Measurements from ENCODE around the gene PDE1C. TPM values are rescaled to one million over a fixed set of nuclear protein-coding genes. Genes with fewer than 3 reads are reported as not detected.

The PDE1C gene
- total and polyA plus RNA-seq, 2 experiments from 2014 or later, result 0.38 to 2.3 TPM

- Histone ChIP-seq H3K9me3 (ENCODE audit: low read depth) (peaks cover 2% of the 10 kb centered on the region), H3K27me3 (no peaks in the 10 kb centered on the region), H3K27ac (no peak overlapping the region), H3K4me1 (ENCODE audit: low read depth) (no peaks in the 10 kb centered on the region), H3K36me3 (no peaks in the 10 kb centered on the region), H3K4me3 (no peak overlapping the region)
- no peak for TF ChIP-seq CTCF (IDR thresholded peaks at IDR 0.05; ENCODE audit: low read depth, low read length)
- DNase-seq (ENCODE audit: low read depth in 1 of 2, low spot score in 1 of 2), result no peak
These were observed 38.4 kb upstream of the PDE1C start for GRCh38 chr7:32108651-32109050.

DNA sequence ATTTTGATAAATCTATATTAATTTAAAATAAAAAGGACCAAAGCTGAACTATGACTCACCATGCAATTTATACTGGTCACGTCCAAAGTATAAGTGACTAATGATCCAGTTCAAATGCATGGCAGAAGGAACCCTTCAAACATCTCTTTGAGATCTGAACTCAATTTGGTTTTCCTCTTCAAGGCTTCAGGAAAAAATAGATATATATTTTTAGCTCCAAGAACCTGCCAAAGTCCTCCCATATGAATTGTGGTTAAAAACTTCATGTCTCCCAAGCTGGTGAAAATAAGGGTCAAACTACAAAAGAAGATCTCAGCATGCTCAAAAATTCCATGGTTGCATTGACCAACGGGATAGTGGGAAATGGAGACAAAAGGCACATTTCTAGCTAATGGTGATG lies 34.6 kb upstream of the PDE1C start:
- DNase-seq (ENCODE audit: low read depth in 1 of 2, low spot score in 1 of 2), result no peak
- Histone ChIP-seq H3K27ac (no peak overlapping the region), H3K4me3 (no peak overlapping the region), H3K4me1 (ENCODE audit: low read depth) (no peaks in the 10 kb centered on the region), H3K9me3 (ENCODE audit: low read depth) (no peaks in the 10 kb centered on the region), H3K27me3 (no peaks in the 10 kb centered on the region), H3K36me3 (no peaks in the 10 kb centered on the region)
- no peak for TF ChIP-seq CTCF (IDR thresholded peaks at IDR 0.05; ENCODE audit: low read depth, low read length)

DNA sequence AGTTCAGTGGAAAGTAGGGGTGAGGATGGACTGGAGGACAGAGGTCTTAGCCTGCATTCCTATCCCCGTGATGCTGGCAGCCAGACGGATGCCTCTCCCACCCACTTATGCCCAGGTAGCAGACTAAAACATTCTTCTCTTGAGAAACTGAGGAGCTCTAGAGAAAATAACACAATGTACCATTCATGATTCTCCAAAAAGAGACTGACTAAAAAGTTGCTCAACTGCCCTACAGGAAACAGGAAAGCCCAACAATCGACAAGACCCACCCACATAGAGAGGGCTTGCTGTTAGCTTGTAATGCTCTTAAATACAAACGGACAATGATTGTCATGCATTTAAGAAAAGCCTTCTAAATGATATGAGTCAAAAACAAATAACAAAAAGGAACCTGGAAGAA lies 33.2 kb upstream of the PDE1C start:
- Histone ChIP-seq H3K4me3 (no peak overlapping the region), H3K27ac (no peak overlapping the region), H3K36me3 (no peaks in the 10 kb centered on the region), H3K9me3 (ENCODE audit: low read depth) (no peaks in the 10 kb centered on the region), H3K4me1 (ENCODE audit: low read depth) (no peaks in the 10 kb centered on the region), H3K27me3 (no peaks in the 10 kb centered on the region)
- peak in 1 of 2 donors; percentile 35 for DNase-seq (ENCODE audit: low read depth in 1 of 2, low spot score in 1 of 2)
- no peak for TF ChIP-seq CTCF (IDR thresholded peaks at IDR 0.05; ENCODE audit: low read depth, low read length)

GRCh38 chr7:32102432-32102873 lies 32.2 kb upstream of the PDE1C start:
- no peaks in the 10 kb centered on the region for H3K9me3 ChIP-seq (ENCODE audit: low read depth)
- no peaks in the 10 kb centered on the region for H3K4me1 ChIP-seq (ENCODE audit: low read depth)
- H3K36me3 ChIP-seq, result no peaks in the 10 kb centered on the region
- no peak overlapping the region for H3K27ac ChIP-seq
- no peaks in the 10 kb centered on the region for H3K27me3 ChIP-seq
- no peak for DNase-seq (ENCODE audit: low read depth in 1 of 2, low spot score in 1 of 2)
- TF ChIP-seq CTCF (IDR thresholded peaks at IDR 0.05; ENCODE audit: low read depth, low read length), result no peak
- H3K4me3 ChIP-seq, result no peak overlapping the region

DNA sequence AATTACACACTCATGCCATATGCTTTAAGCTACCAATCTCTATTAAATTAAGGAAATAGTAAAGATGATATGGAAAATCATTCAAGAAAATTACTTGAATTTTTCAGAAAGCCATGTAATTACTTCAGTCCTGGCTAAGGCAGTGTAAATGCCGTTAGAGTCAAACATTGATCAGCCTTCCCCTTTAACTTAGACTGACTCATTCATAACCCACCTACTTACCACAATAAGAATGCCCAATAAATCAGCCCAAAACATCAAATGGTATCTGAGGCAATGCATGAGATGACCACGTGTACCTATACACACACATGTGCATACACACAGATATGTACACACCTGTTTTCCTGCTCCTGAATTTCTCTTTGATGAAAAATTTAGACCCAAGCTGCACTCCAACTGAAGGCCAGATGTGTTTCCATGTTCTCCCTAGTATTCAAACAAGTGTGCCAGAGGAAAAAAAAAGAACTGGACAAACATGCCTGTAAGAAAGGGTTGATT lies 30.2 kb upstream of the PDE1C start:
- no peaks in the 10 kb centered on the region for H3K36me3 ChIP-seq
- H3K4me3 ChIP-seq, result no peak overlapping the region
- no peak overlapping the region for H3K27ac ChIP-seq
- no peaks in the 10 kb centered on the region for H3K4me1 ChIP-seq (ENCODE audit: low read depth)
- TF ChIP-seq CTCF (IDR thresholded peaks at IDR 0.05; ENCODE audit: low read depth, low read length), result no peak
- DNase-seq (ENCODE audit: low read depth in 1 of 2, low spot score in 1 of 2), result no peak
- no peaks in the 10 kb centered on the region for H3K9me3 ChIP-seq (ENCODE audit: low read depth)
- H3K27me3 ChIP-seq, result no peaks in the 10 kb centered on the region

GRCh38 chr7:32094516-32094915 lies 24.3 kb upstream of the PDE1C start:
- no peaks in the 10 kb centered on the region for H3K36me3 ChIP-seq
- no peak for TF ChIP-seq CTCF (IDR thresholded peaks at IDR 0.05; ENCODE audit: low read depth, low read length)
- peak in 1 of 2 donors; percentile 14 for DNase-seq (ENCODE audit: low read depth in 1 of 2, low spot score in 1 of 2)
- H3K27me3 ChIP-seq, result no peaks in the 10 kb centered on the region
- no peaks in the 10 kb centered on the region for H3K9me3 ChIP-seq (ENCODE audit: low read depth)
- H3K27ac ChIP-seq, result no peak overlapping the region
- H3K4me1 ChIP-seq (ENCODE audit: low read depth), result peaks cover 6% of the 10 kb centered on the region
- no peak overlapping the region for H3K4me3 ChIP-seq

Data from cardiac muscle cell (in vitro differentiated cells and primary cell).